GM23248 (cell line): ENCODE data around the gene ATXN7L1.

Source experiments
- EZH2 ChIP-seq: fragments of 200-600 bp; sonication (generic); IDR thresholded peaks from 2 replicates; pipeline ENCODE4 v1.6.1; 2018; ENCODE audit warnings: antibody characterized with exemption, mild to moderate bottlenecking; ENCODE audit not compliant: insufficient read depth, poor library complexity, severe bottlenecking
- EZH2phosphoT487 ChIP-seq: fragments of 200-600 bp; sonication (generic); IDR thresholded peaks from 2 replicates; pipeline ENCODE4 v1.6.1; 2018; ENCODE audit warnings: antibody characterized with exemption, moderate library complexity, mild to moderate bottlenecking, low read depth; ENCODE audit not compliant: insufficient read depth

DNA sequence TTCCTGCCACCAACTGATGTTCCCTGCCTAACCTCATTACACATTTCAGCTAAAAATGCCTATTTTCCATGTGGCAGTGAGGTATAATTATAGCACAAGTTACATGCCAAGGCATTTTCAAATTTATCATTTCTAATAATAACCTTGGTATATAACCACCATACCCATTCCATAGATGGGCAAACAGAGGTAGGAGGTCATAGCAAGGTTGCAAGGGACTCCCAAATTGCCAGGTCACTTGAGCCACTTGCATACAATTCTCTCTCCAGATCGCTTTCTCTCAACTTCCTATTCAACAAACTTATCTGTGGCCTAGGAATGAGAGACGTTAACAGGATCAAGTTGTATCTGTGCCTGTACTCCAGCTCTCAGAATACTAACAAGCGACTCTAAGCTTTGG lies 108.3 kb downstream of the ATXN7L1 start:
- no peak for TF ChIP-seq EZH2phosphoT487
- TF ChIP-seq EZH2: no peak
